Measurements from ENCODE around the gene MCM6. TPM values are rescaled to one million over a fixed set of nuclear protein-coding genes. Genes with fewer than 3 reads are reported as not detected.
A peak's percentile ranks its signal among the peaks of the same experiment; 100 is the strongest.

The MCM6 gene
- polyA plus RNA-seq, 3 donors = 1.3 to 2.2 (median 1.7) TPM

GRCh38 chr2:135870571-135870970 is 5.7 kb downstream of the MCM6 start:
- H3K9me3 Mint-ChIP-seq = no peaks in the 10 kb centered on the region
- intact Hi-C loops (cut with micrococcal nuclease) = no loop called here
- Histone ChIP-seq H3K4me3 (replicated peaks in 1 of 3; ENCODE audit: low read depth in 2 of 3, low read length in 3 of 3) (no peak overlapping the region), H3K9ac (ENCODE audit: insufficient read depth, low read length, poor library complexity, severe bottlenecking) (no peak overlapping the region), H3K4me2 (replicated peaks; ENCODE audit: extremely low read depth, low read length, poor library complexity, severe bottlenecking) (no peak overlapping the region), H3K9me3 (replicated peaks in 1 of 2; ENCODE audit: control insufficient read depth in 1 of 2, insufficient read depth in 1 of 2, low read length in 2 of 2) (no peaks in the 10 kb centered on the region), H3K36me3 (replicated peaks in 1 of 2; ENCODE audit: control insufficient read depth in 1 of 2, insufficient read depth in 2 of 2, low read length in 2 of 2) (peaks cover 32 to 49% of the 10 kb centered on the region in 2 donors), H3K27ac (ENCODE audit: low read depth in 1 of 2, low read length in 2 of 2) (no peak overlapping the region), H4K20me1 (ENCODE audit: insufficient read depth, low read length) (no peaks in the 10 kb centered on the region), H3K79me2 (ENCODE audit: insufficient read depth, low read length) (peaks cover 58% of the 10 kb centered on the region), H3K4me1 (ENCODE audit: control insufficient read depth in 1 of 2, insufficient read depth in 2 of 2, low read length in 2 of 2) (peaks cover 5 to 7% of the 10 kb centered on the region in 2 donors), H3K27me3 (ENCODE audit: control insufficient read depth in 2 of 2, insufficient read depth in 2 of 2, low read length in 2 of 2) (no peaks in the 10 kb centered on the region), H2AFZ (ENCODE audit: insufficient read depth, low read depth, low read length, poor library complexity, severe bottlenecking) (no peak overlapping the region)
- peaks cover 15% of the 10 kb centered on the region for H3K4me1 Mint-ChIP-seq
- no peak for TF ChIP-seq CTCF (IDR thresholded peaks at IDR 0.05)
- H3K4me3 Mint-ChIP-seq = no peak overlapping the region
- H3K27ac Mint-ChIP-seq = no peak overlapping the region
- H3K36me3 Mint-ChIP-seq = peaks cover 34 to 51% of the 10 kb centered on the region in 2 donors
- H3K27me3 Mint-ChIP-seq (ENCODE audit: low read depth in 3 of 3) = peaks cover 0 to 2% (median 0%) of the 10 kb centered on the region in 3 donors
- DNase-seq = no peak
- no CpG with 5 or more reads among the region's 1 CpG for WGBS (ENCODE audit: insufficient coverage)

- H3K4me1 Mint-ChIP-seq = no peaks in the 10 kb centered on the region
- no peaks in the 10 kb centered on the region for H3K27me3 ChIP-seq (ENCODE audit: control insufficient read depth in 2 of 2, insufficient read depth in 2 of 2, low read length in 2 of 2)
- no peak overlapping the region for H2AFZ ChIP-seq (ENCODE audit: insufficient read depth, low read depth, low read length, poor library complexity, severe bottlenecking)
- H3K27ac ChIP-seq (ENCODE audit: low read depth in 1 of 2, low read length in 2 of 2) = no peak overlapping the region
- no peaks in the 10 kb centered on the region for H3K9me3 ChIP-seq (replicated peaks in 1 of 2; ENCODE audit: control insufficient read depth in 1 of 2, insufficient read depth in 1 of 2, low read length in 2 of 2)
- H3K9me3 Mint-ChIP-seq = no peaks in the 10 kb centered on the region
- no peak overlapping the region for H3K4me3 ChIP-seq (replicated peaks in 1 of 3; ENCODE audit: low read depth in 2 of 3, low read length in 3 of 3)
- no peaks in the 10 kb centered on the region for H3K4me1 ChIP-seq (ENCODE audit: control insufficient read depth in 1 of 2, insufficient read depth in 2 of 2, low read length in 2 of 2)
- H3K36me3 ChIP-seq (replicated peaks in 1 of 2; ENCODE audit: control insufficient read depth in 1 of 2, insufficient read depth in 2 of 2, low read length in 2 of 2) = peaks cover 43 to 79% of the 10 kb centered on the region in 2 donors
- peaks cover 0 to 2% (median 0%) of the 10 kb centered on the region in 3 donors for H3K27me3 Mint-ChIP-seq (ENCODE audit: low read depth in 3 of 3)
- intact Hi-C loops (cut with micrococcal nuclease) = no loop called here
- no peak overlapping the region for H3K9ac ChIP-seq (ENCODE audit: insufficient read depth, low read length, poor library complexity, severe bottlenecking)
- H4K20me1 ChIP-seq (ENCODE audit: insufficient read depth, low read length) = no peaks in the 10 kb centered on the region
- peak overlapping the region in 1 of 7 donors; percentile 24 for H3K27ac Mint-ChIP-seq
- peaks cover 45 to 70% of the 10 kb centered on the region in 2 donors for H3K36me3 Mint-ChIP-seq
- WGBS (ENCODE audit: insufficient coverage) = no CpG with 5 or more reads among the region's 6 CpGs
- DNase-seq = no peak
- no peak for TF ChIP-seq CTCF (IDR thresholded peaks at IDR 0.05)
- no peak overlapping the region for H3K4me3 Mint-ChIP-seq
- no peak overlapping the region for H3K4me2 ChIP-seq (replicated peaks; ENCODE audit: extremely low read depth, low read length, poor library complexity, severe bottlenecking)
- peaks cover under 1% of the 10 kb centered on the region for H3K79me2 ChIP-seq (ENCODE audit: insufficient read depth, low read length)
Measured at GRCh38 chr2:135863233-135863632, 13.0 kb downstream of the MCM6 start.

Data from CD14-positive monocyte (primary cell).